AG04449 (cell line): Measurements from ENCODE around the gene PLET1.
"Not testable (repeated sequence)": the region's sequence is repeated elsewhere in the genome, so short reads cannot be mapped to it uniquely, and the experiment has no call there.

ENCODE experiments used
- CTCF ChIA-PET: fragments of 350-600 bp; formaldehyde crosslinking; extraction: SDS; loops from one replicate; lab custom pipeline; 2021; ENCODE audit warnings: antibody characterized with exemption; lab: Yijun Ruan, JAX
- POLR2A ChIA-PET: fragments of 400-600, 350-600 bp; formaldehyde crosslinking; extraction: SDS; loops from one replicate; lab custom pipeline; 2020; ENCODE audit warnings: antibody characterized with exemption, inconsistent platforms; lab: Yijun Ruan, JAX
- DNase-seq: peaks from one replicate; pipeline ENCODE4 v3.0.0-alpha.2; 2010; ENCODE audit warnings: low read depth, low spot score
- H3K4me3 ChIP-seq: 2 replicates; pipeline ENCODE4 v1.5.1; 2011; ENCODE audit warnings: low read depth, mild to moderate bottlenecking, control low read depth, low read length
- TF ChIP-seq, protein P1 (sequence below): IDR thresholded peaks from one replicate; pipeline ENCODE4 v1.5.1; 2011; ENCODE audit warnings: mild to moderate bottlenecking, moderate library complexity, low read length, control low read depth, inconsistent platforms; ENCODE audit not compliant: insufficient read depth; ENCODE audit errors: missing control alignments

PLET1 gene

DNA sequence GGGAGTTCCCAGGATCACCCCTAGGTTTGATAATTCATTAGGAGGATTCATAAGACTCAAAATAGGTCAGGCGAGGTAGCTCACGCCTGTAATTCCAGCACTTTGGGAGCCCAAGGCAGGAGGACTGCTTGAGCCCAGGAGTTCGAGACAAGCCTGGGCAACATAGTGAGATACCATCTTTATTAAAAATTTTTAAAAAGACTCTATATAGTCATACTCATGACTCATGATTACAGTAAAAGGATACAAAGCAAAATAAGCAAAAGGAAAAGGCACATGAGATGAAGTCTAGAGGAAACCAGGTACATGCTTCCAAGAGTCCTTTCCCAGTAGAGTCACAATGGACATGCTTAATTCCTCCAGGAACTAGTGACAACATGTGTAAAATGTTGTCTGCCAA is 48.4 kb downstream of the PLET1 start:
- no peak overlapping the region for H3K4me3 ChIP-seq
- no peak for DNase-seq
- ChIA-PET POLR2A (interaction anchor here (0.5 kb wide), 1 partner anchor 67 kb away, joined by 3 read pairs; no protein-coding TSS in a partner anchor), CTCF (interaction anchor here (3.2 to 22.7 kb wide), 2 partner anchors 68 to 99 kb away, joined by 16 to 970 read pairs; no protein-coding TSS in a partner anchor)
- TF ChIP-seq, protein P1, sequence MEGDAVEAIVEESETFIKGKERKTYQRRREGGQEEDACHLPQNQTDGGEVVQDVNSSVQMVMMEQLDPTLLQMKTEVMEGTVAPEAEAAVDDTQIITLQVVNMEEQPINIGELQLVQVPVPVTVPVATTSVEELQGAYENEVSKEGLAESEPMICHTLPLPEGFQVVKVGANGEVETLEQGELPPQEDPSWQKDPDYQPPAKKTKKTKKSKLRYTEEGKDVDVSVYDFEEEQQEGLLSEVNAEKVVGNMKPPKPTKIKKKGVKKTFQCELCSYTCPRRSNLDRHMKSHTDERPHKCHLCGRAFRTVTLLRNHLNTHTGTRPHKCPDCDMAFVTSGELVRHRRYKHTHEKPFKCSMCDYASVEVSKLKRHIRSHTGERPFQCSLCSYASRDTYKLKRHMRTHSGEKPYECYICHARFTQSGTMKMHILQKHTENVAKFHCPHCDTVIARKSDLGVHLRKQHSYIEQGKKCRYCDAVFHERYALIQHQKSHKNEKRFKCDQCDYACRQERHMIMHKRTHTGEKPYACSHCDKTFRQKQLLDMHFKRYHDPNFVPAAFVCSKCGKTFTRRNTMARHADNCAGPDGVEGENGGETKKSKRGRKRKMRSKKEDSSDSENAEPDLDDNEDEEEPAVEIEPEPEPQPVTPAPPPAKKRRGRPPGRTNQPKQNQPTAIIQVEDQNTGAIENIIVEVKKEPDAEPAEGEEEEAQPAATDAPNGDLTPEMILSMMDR, result no peak

DNA sequence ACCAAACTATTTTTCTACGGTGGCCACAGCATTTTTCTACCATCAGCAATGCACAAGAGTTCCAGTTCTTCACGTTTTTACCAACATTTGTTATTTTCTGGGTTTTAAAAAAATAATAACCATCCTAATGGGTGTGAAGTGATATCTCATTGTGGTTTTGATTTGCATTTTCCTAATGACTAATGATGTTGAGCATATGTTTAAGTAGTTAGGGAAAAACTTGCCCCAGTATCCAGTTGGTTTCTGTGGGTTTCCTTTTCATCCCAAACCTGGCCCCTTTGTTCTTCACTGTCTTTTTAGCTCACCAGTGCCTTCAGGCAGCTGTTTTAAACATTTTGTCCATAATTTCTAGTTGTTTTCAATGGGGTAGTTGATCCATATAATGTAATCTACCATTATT is 49.1 kb downstream of the PLET1 start:
- ChIA-PET POLR2A (no interaction called here), CTCF (interaction anchor here (3.2 to 22.7 kb wide), 2 partner anchors 68 to 98 kb away, joined by 16 to 970 read pairs; no protein-coding TSS in a partner anchor)
- no peak for DNase-seq
- H3K4me3 ChIP-seq, result no peak overlapping the region
- TF ChIP-seq, protein P1, result no peak

DNA sequence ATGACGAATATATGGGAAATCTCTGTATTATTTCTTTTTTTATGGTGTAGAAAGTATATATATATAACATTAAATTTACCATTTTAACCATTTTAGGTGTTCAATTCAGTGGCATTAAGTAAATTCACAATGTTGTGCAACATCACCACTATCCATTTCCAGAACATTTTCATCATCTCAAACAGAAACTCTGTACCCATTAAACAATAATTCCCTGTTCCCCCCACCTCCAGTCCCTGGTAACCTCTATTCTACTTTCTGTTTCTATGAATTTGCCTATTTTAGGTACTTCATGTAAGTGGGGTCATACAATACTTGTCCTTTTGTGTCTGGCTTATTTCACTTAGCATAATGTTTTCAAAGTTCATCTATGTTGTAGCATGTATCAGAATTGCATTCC is 49.8 kb downstream of the PLET1 start:
- no peak for DNase-seq
- H3K4me3 ChIP-seq, result no peak overlapping the region
- TF ChIP-seq, protein P1, result no peak
- POLR2A ChIA-PET, result no interaction called here
- CTCF ChIA-PET, result no interaction called here

DNA sequence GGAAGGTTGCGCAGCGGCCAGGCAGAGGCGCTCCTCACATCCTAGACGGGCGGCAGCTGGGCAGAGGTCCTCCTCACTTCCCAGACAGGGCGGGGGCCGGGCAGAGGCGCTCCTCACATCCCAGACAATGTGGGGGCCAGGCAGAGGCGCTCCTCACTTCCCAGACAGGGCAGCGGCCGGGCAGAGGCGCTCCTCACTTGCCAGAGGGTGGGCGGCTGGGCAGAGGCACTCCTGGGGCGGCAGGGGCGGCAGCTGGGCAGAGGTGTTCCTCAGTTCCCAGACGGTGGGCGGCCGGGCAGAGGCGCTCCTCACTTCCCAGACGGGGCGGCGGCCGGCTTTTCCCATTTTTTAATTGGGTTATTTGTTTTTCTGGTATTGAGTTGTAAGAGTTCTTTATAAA is 54.6 kb downstream of the PLET1 start:
- ChIA-PET POLR2A (no interaction called here), CTCF (interaction anchor here (1.2 kb wide), 1 partner anchor 13 kb away, joined by 6 read pairs; no protein-coding TSS in a partner anchor)
- TF ChIP-seq, protein P1, result no peak
- no peak for DNase-seq
- H3K4me3 ChIP-seq, result no peak overlapping the region

DNA sequence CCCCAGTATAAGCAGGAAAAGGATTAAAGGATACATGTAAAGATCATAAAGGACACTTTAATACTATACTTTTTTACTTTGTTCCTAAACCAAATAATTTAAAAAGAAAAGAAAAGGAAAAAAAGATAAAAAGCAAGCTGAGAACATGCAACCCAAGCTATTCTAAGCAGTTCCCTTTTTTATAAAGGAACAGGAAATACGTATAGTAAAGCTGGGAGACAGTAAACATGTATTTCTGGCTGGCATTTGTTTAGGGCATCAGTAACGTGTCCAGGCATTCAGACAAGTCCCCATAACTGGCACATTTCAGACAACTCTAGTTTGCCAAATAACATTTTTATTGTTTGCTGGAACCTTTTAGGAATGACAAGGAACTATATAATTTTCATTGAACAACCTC is 60.4 kb downstream of the PLET1 start:
- TF ChIP-seq, protein P1, result no peak
- no peak overlapping the region for H3K4me3 ChIP-seq
- ChIA-PET CTCF (interaction anchor here (1.0 kb wide), 1 partner anchor 85 kb away, joined by 3 read pairs; no protein-coding TSS in a partner anchor), POLR2A (no interaction called here)
- no peak for DNase-seq

DNA sequence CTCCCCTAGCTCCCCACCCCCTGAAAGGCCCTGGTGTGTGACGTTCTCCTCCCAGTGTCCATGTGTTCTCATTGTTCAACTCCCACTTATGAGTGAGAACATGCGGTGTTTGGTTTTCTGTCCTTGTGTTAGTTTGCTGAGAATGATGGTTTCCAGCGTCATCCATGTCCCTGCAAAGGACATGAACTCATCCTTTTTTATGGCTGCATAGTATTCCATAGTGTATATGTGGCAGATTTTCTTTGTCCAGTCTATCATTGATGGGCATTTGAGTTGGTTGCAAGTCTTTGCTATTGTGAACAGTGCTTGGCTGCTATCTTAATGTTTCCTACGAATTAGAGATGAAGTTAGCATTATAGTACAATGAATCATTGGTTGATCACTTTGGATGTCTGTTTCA is 61.6 kb downstream of the PLET1 start:
- DNase-seq, POLR2A ChIA-PET, H3K4me3 ChIP-seq: not testable (repeated sequence)
- CTCF ChIA-PET, result interaction anchor here (0.9 to 2.2 kb wide), 5 partner anchors 15 to 87 kb away, joined by 3 to 8 read pairs (median 3); partner anchors contain the start of gene BCO2
